HG02970 (cell line): Measurements from ENCODE around the gene CAPZA2.

ENCODE experiments used
- ATAC-seq: cut with Tn5 transposase; IDR thresholded peaks from one replicate; pipeline ENCODE4 v1.9.1; 2021; ENCODE audit warnings: mild to moderate bottlenecking, moderate library complexity, moderate number of reproducible peaks; ENCODE audit not compliant: unreplicated experiment, low FRiP score

Gene CAPZA2

DNA sequence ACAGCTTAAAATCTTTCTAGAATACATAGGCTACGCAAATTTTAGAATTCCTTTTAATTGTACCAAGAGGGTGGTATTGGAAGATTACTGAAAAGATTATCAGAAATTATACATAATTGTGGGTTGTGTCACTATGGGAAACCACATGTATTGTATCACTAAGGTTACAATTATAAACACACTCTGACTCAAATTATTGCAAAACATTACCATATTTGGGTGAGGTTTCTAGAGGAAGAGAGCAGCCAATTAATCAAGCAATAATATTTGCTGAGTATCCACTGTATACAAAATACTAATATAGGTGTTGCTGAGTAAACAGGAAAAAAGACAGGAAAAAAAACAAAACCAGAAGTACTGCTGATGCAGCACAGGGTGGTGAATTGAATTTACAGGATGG lies 3.1 kb upstream of the CAPZA2 start:
- no peak for ATAC-seq

DNA sequence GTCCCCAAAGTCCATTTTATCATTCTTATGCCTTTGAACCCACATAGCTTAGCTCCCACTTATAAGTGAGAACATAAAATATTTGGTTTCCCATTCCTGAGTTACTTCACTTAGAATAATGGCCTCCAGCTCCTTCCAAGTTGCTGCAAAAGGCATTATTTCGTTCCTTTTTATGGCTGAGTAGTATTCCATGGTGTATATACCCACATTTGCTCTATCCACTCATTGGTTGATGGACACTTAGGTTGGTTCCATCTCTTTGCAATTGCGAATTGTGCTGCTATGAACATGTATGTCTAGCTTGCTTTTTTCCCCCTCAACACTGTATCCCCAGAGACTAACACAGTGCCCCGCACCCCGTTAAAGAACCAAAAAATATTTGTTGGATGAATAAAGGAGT lies 670 bp upstream of the CAPZA2 start:
- ATAC-seq = no peak

DNA sequence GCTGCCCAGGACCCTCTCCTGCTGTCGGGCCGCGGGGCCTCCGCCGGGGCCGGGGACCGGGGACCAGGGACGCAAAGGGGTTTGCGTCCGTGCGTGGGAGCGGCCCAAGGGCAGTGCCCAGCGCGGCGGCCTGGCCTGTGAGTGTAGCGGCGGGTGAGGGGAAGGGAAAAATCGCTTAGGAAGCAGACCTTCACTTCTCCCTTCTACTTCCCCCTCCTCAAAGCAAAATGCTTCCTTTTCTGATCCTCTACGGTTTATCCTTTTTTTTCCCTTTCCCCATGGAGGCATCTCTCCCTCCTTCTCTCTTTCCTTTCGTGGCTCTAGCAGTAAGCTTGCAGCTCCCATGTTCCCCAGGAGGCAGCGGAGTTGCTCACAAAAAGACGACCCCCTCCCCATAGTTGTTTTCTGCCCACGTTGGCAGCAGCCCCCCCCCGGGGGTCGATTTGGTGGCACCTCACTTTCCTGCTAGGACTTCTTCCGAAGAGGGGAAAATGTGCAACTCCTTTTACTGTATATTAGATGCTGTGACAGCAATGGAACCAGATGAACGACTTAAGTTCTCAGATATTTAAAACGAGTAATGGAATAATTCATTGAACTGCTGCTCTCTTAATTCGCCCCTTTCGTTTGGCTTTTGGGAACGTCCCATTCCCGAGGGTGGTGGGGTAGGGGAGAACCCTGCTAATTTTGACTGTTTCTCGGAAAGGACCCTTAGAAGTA lies 724 bp downstream of the CAPZA2 start:
- peak; percentile 2 for ATAC-seq

DNA sequence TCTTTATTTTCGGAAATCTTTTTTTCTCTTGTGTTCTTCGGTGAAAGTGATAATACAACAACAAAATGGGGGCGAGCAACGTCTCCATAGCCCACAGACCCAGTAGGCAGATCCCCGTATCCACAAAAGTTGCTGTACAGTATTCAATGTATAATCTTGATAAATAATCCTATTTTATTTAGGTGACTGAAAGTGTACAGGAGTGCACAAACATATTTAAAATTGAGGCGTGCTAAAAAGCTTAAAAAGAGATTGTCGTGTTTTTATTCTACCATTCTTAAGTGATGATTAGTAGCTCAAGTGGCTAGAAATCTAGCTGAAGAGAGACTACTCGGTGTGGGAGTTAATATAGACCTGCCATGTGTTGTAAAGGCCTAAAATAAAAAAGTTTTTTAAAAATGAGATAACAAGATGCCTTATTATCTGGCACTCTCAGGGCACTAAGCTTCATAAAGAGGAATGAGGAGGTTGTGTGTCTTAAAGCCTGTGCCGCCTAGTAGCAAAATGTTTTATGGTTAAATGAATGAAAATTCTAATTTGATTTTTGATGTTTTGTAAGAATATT lies 1.6 kb downstream of the CAPZA2 start:
- no peak for ATAC-seq

DNA sequence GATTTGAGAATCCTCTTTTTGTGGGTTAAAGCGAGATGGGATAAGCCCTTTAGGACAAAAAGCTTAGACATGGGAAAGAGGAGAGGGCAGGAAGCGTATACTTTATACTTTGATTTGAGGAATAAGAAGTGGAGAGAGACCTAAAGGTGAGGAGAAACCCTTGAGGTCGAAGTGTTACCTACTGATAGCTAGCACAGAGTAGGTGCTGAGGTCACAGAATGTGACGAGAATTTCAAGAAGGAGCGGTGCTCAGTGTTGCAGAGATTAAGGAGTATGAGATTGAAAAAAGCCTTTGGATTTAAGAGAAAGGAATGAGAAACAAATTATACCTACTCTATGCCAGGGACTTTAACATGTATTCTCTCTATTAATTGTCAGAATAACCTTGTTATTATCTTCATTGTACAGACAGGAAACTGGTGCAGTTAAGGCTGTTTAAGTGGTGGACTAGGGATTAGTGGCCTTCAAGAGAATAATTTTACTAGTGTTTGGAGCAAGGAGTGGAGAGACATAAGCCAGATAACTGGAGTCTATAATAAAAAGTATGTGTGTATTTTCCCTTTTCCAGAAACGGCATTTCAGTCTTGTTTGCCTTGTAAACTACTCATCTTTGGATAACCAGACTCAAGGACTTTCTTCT lies 8.8 kb downstream of the CAPZA2 start:
- no peak for ATAC-seq

DNA sequence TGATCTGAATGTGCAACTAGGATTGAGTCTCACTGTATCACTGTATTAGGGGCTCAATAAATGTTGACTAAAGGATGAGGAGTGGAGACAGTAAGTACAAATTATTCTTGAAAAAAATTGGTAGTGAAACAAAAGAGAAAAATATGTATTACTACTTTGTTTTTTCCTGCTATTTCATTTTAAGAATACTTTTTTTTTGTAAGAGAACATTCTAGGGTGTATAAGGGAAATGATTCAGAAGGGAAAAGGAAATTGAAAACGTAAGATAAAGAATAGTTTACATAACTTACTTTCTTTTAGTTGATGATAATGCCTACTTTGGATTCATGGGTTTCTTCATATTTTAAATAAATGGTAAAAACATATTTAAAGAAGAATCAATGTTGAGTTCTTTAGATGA lies 9.6 kb downstream of the CAPZA2 start:
- ATAC-seq = no peak

DNA sequence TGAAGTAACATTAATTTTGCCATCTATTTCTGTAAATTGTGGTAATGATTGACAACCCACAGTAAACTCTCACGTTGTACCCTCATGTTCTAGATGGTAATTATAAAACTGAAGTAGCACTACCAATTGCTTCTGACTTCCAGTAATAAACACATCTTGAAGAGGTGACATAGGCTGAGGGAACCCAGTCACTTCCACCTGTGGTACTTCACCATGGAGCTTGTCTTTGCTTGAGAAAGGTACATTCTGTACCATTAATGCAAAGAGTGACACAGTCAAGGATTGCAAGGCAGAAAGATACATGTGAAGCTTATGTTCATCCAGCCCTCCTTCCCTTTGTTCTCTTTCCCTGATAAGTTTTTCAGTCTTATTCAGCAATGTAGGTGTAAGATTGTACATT lies 11.2 kb downstream of the CAPZA2 start:
- ATAC-seq = no peak

DNA sequence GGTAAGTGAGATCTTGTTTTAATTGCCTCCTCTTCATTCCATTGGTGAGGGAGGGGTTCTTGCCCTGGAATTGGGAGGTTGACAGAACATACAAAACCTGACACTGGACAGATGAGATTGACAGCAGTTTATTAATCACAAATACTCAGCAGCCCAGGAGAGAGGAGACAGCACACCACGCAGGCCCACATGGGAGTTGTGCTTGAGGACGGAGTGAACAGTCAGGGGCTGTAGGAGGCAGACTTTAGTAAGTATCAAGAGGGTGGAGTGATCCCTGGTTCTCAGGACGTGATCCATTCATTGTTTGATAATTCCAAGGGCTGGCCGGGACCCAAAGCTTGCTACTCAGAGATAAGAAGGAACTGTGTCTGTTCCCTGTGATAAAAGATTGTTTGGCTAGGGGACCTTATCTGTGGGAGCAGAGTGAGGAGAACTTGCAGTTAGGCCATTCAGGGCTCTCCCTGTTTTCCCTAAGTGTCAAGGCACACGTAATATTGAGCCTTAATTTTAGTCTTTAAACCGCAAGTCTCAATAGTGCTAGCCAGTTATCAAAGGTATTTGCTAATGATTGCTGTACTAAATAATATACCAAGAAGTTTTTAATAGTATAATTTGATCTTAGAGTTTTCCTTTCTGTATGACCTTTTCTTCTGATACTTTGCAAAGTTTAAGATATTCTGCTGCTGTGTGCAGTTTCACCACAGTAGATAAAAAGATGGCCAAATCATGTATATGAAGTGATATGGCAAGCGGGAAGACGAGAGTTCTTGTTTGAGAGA lies 14.5 kb downstream of the CAPZA2 start:
- ATAC-seq = no peak

DNA sequence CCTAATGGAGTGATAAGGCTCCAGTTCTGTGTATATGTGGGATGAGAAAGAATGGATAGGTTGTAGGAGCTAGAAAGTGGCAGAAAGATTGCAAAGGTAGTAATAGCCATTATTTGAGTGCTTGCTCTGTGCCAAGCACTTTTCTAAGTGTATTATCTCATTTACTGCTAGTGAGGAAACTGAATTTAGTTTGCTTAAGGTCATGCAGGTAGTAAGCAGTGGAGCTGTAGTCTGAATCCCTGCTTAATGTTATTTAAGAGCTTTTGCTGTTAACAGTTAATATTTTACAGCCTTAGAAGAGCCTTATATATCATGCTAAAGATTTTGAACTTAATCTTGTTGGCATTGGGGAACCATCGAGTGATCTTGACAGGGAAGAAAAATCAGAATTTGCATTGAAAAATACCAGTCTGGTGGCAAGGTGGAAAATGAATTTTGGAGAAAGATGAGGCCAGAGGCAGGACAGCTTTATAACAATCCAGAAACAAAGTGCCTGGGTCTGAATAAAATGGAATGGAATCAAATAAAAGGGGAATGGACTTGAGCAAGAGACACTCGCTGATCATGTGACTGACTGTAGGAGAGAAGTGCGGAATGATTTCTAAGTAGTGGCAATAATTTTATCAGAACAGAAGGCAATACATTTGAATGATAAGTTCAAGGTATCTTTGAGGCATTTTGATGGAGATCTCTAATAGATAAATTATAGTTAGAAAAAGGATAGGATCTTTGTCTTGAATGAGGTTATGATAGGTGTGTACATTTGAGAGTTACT lies 15.2 kb downstream of the CAPZA2 start:
- ATAC-seq = no peak

DNA sequence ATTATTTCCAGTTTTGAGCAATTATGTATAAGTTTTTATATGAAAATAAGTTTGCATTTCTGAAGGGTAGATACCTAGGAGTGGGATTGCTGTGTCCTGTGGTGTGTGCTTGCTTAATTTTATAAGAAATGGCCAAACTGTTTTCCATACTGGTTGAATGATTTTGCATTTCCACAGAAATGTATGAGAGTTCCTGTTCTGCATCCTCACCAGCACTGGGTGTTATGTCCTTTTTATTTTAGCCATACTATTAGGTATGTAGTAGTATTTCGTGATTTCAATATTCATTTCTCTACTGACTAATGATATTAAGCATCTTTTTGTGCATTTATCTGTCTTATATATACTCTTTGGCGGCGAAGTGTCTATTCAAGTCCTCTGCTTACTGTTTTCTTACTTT lies 22.3 kb downstream of the CAPZA2 start:
- no peak for ATAC-seq

DNA sequence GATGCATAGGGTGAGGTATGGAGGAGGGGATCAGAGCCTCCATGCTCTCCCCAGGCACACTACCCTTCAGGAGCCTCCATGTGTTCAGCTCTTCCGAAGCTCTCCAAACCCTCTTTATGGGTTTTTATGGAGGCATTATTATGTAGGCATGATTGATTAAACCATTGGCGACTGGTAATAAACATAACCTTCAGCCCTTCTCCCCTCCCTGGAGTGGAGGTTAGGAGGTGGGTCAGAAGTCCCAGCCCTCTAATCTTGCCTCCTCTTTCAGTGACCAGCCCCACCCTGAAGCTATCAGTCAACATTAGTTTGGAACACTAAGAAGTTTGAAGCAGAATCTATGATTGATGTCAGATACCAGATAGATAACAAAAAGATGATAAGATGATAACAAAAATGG lies 23.3 kb downstream of the CAPZA2 start:
- ATAC-seq = no peak

DNA sequence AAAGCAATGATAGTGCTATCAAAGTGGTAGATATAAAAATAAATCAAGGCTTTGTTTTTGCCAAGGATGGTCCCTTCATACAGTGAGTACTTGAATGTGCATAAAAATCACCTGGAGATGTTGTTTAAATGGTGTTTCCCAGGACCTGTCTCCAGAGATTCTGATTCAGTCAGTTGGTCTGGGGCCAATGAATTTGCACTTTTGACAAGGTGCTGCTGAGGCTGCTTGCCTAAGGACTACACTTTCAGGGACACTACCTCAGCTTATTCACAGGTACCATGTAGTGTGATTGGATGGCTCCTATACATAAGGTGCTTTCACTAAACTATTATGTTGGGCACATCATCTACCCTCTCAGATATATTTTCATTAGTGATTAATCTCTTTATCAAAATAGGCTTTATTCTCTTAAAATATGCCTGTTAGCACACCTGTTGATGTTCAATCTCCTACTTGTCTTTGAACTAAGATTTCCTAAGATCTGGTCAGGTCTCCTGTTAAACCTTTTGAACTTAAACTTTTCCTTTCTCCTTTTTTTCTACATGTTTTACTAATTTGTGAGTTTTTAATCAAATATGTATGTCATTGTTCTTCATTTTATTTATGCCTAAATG lies 24.3 kb downstream of the CAPZA2 start:
- no peak for ATAC-seq

DNA sequence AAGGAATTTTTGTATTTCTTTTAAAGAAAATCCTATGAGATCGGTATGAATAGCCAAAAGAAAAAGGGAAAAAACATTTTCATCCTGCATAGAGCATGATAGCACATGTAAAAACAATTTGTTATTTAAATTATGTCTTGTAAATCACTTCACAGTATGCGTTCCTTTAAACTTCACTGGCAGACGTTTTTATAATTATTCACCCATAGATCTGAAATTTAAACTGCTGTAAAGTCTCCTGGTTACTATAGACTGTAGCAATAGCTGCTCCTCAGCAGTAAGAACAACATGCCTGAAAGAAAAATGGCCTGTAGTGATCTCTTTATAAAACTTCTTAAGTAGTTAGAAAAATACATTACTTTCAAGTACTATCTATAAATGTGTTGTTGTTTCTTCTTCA lies 26.5 kb downstream of the CAPZA2 start:
- no peak for ATAC-seq

DNA sequence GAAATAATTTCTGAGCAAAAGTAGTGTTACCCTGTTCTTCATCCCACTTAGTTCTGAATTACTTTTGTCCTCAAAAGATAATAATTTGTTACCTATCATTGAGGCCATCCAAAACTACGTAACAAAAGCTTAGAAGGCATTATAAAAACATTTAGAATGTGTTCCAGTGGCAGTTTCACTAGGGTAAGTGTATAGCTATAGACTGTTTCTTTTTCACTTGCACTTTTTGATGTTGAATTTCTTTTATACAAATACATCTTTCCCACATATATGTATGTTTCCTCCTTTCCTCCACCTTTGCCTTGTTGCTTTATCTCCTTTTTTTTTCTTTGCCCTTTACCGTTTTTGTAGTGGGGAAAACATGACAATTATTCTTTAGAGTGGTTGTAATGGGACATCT lies 33.5 kb downstream of the CAPZA2 start:
- ATAC-seq = no peak

DNA sequence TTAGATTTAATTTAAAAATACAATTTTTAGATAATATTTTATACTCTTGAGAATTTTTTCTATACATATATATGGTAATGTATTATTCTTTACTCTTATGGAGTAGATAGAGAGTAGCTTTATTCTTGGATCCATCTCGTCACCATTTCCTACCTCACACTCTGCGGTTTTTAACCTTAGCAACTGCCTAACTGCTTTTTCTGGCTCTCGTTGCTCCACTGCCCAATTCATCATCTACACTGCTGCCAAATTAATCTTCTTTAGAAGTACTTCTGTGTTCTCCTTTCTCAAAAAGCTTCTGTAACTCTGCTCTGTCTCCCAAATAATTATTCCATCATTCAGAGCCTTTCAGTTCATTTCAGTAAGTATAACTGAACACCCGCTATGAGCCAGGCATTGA lies 35.3 kb downstream of the CAPZA2 start:
- no peak for ATAC-seq

DNA sequence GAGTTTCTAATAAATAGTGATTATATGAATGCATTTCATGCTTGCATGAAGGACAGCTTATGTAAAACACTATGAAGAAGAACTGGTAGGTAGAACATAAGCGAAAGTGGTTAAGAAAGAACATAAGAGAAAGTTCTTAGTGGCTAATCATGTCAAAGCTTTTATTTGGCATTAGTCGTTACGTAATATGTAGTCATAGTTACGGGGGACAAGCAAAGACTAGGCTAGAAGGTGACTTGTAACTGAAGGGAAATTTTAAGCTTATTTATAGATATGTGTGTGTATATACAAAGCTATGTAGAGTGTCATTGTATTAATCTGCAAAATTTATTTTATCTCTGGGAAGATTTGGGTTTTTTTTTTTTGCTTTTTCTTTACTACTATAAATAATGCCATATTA lies 36.9 kb downstream of the CAPZA2 start:
- no peak for ATAC-seq

DNA sequence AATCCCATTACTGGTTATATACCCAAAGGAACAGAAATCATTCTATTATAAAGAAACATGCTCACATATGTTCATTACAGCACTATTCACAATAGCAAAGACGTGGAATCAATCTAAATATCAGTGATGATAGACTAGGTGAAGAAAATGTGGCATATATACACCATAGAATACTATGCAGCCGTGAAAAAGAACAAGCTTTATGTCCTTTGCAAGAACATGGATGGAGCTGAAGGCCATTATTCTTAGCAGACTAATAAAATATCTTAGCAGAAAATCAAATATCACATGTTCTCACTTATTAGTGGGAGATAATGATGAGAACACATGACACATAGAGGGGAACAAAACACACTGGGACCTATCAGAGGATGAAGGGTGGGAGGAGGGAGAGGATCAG lies 38.8 kb downstream of the CAPZA2 start:
- no peak for ATAC-seq

DNA sequence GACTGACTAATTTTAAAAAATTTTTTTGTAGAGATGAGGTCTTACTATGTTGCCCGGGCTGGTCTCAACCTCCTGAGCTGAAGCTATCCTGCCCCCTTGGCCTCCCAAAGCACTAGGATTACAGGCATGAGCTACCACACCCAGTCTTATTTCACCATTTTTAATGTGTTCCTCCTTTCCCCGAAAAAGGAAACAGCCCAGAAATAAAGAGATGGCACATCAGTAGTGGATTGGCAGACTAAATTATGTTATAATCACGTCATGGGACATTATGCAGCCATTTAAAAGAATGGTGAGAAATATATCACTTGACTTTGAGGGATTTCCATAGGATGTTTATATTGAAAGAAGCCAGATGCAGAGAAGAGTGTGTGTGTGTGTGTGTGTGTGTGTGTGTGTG lies 40.5 kb downstream of the CAPZA2 start:
- ATAC-seq = no peak

DNA sequence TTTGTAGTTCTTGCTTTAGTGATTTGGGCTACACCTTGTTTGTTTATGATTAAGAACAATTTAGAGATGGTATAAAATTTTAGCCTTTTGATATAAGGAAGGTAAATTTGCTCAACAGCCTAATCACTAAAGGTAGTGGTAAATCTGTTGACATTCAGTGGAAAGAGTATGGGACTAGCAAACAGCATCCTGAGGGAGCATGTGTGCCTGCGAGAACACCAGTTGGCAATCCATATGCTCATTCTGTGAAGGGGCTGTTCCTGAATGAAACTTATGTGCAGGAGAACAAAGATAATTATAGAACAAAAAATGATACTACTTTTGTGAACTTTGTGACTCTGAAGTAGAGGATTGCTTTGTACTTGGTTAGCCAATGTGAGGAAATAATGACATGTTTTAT lies 44.0 kb downstream of the CAPZA2 start:
- no peak for ATAC-seq

DNA sequence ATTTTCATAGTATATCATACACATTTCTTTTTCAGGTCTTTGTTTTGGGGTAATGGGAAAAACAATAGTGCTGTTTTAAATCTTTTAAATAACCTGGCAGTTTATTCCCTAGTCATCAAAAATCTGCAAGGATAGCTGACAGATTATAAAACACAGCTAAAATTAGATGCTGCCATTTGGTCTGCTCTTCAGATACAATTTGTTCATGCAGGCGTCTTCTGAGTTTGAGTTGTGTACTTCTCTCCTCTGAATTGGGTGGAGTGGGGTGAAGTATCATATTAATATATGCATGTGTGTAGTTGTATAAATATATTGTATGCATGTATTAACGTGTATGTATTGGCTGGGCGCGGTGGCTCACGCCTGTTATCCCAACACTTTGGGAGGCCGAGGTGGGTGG lies 48.0 kb downstream of the CAPZA2 start:
- no peak for ATAC-seq
